HCT116 (cell line): ENCODE results near the gene USP3. TPM values are rescaled to one million over a fixed set of nuclear protein-coding genes. Genes with fewer than 3 reads are reported as not detected.

Experiments
- ATAC-seq: fragments of 200-7000 bp; cut with Tn5 transposase; 2 replicates; pipeline ENCODE4 v1.9.1; 2020; ENCODE audit warnings: mild to moderate bottlenecking, moderate library complexity
- BruUV-seq: library from RNA; stranded (reverse); fragments of 400-500 nt; replicated peaks from 2 replicates; lab custom pipeline; 2021; lab: Mats Ljungman, UMichigan
- CTCF ChIA-PET: fragments of 300-600 bp; sonication (Branson Sonifier 250); formaldehyde crosslinking; loops from one replicate; lab custom pipeline; 2021; ENCODE audit warnings: antibody characterized with exemption; lab: Charles Lee
- POLR2A ChIA-PET: fragments of 300-600, 350-600 bp; sonication (Branson Sonifier 250); formaldehyde crosslinking; loops from one replicate; lab custom pipeline; 2021; ENCODE audit warnings: antibody characterized with exemption; lab: Charles Lee
- RAD21 ChIA-PET, 2 experiments: fragments of 300-600 bp; sonication (Branson Sonifier 250); formaldehyde crosslinking; loops; one replicate each; lab custom pipeline; 2023; ENCODE audit warnings: low total read pairs in 2 of 2; ENCODE audit not compliant: uncharacterized antibody in 2 of 2, unreplicated experiment in 2 of 2, low non-redundant PET in 1 of 2; lab: Charles Lee
- DNase-seq: peaks from one replicate; pipeline ENCODE4 v3.0.0-alpha.2; 2010; ENCODE audit warnings: low read depth, low spot score
- H2AFZ ChIP-seq: fragments of 200-600 bp; shearing (Covaris generic), sonication (generic); 2 replicates; pipeline ENCODE4 v1.6.1; 2017; ENCODE audit warnings: low read depth, mixed run types, mixed read lengths, antibody characterized with exemption, low read length; ENCODE audit not compliant: poor library complexity, severe bottlenecking
- H3K27ac ChIP-seq: 2 replicates; pipeline ENCODE4 v1.5.1; 2012; ENCODE audit warnings: low read depth, low read length
- H3K27me3 ChIP-seq: fragments of 200-600 bp; sonication (generic); 2 replicates; pipeline ENCODE4 v1.6.1; 2016; ENCODE audit warnings: mixed run types, low read length, mixed read lengths; ENCODE audit not compliant: insufficient read depth
- H3K36me3 ChIP-seq, 2 experiments: fragments of 200-500 bp in 1 of 2; fragments of 200-600 bp in 1 of 2; sonication (Bioruptor generic) in 1 of 2; sonication (generic) in 1 of 2; 2 replicates each; pipeline versions ENCODE4 v1.5.1 to v1.6.1; 2014 to 2016; ENCODE audit warnings: low read length in 2 of 2, inconsistent platforms in 1 of 2, mixed read lengths in 1 of 2, mixed run types in 1 of 2; ENCODE audit not compliant: insufficient read depth in 2 of 2, control insufficient read depth in 1 of 2
- H3K4me1 ChIP-seq, 2 experiments: fragments of 200-600 bp in 1 of 2; sonication (generic) in 1 of 2; 2 replicates each; pipeline versions ENCODE4 v1.5.1 to v1.6.1; 2012 to 2017; ENCODE audit warnings: low read length in 2 of 2, inconsistent platforms in 1 of 2, mild to moderate bottlenecking in 1 of 2, mixed read lengths in 1 of 2, mixed run types in 1 of 2, moderate library complexity in 1 of 2; ENCODE audit not compliant: insufficient read depth in 2 of 2, control insufficient read depth in 1 of 2
- H3K4me2 ChIP-seq: fragments of 200-600 bp; sonication (generic); 2 replicates; pipeline ENCODE4 v1.6.1; 2017; ENCODE audit warnings: mixed run types, low read length, mixed read lengths
- H3K4me3 ChIP-seq, 2 experiments: fragments of 200-600 bp in 1 of 2; sonication (generic) in 1 of 2; replicated peaks in 1 of 2; 2 replicates each; pipeline ENCODE4 v1.5.1; 2011 to 2016; ENCODE audit warnings: low read length in 2 of 2, control low read depth in 1 of 2, low read depth in 1 of 2, mild to moderate bottlenecking in 1 of 2, mixed read lengths in 1 of 2, mixed run types in 1 of 2
- H3K79me2 ChIP-seq: fragments of 200-600 bp; sonication (generic); 2 replicates; pipeline ENCODE4 v1.6.1; 2017; ENCODE audit warnings: mild to moderate bottlenecking, mixed run types, low read length, moderate library complexity, mixed read lengths; ENCODE audit not compliant: insufficient read depth
- H3K9ac ChIP-seq: fragments of 200-600 bp; sonication (generic); 2 replicates; pipeline ENCODE4 v1.6.1; 2016; ENCODE audit warnings: low read length, mixed read lengths
- H3K9me2 ChIP-seq: fragments of 200-600 bp; sonication (generic), shearing (Covaris generic); 2 replicates; pipeline ENCODE4 v1.6.1; 2017; ENCODE audit warnings: mixed run types, mild to moderate bottlenecking, moderate library complexity; ENCODE audit not compliant: insufficient read depth
- H3K9me3 ChIP-seq, 2 experiments: fragments of 200-500 bp in 1 of 2; fragments of 200-600 bp in 1 of 2; sonication (Bioruptor generic) in 1 of 2; sonication (generic) in 1 of 2; 2 replicates each; pipeline ENCODE4 v1.6.1; 2014 to 2017; ENCODE audit warnings: low read length in 2 of 2, mixed read lengths in 2 of 2, inconsistent platforms in 1 of 2, low read depth in 1 of 2, mild to moderate bottlenecking in 1 of 2, mixed run types in 1 of 2, moderate library complexity in 1 of 2; ENCODE audit not compliant: control insufficient read depth in 1 of 2, insufficient read depth in 1 of 2
- H4K20me1 ChIP-seq: fragments of 200-600 bp; sonication (generic), shearing (Covaris generic); 2 replicates; pipeline ENCODE4 v1.6.1; 2017; ENCODE audit warnings: mixed run types, mild to moderate bottlenecking, moderate library complexity; ENCODE audit not compliant: insufficient read depth
- EZH2phosphoT487 ChIP-seq: fragments of 200-600 bp; IDR thresholded peaks from 2 replicates; pipeline ENCODE4 v1.6.1; 2018; ENCODE audit warnings: antibody characterized with exemption, borderline replicate concordance
- FOSL1 ChIP-seq: IDR thresholded peaks from 2 replicates; pipeline ENCODE4 v1.6.1; 2012; ENCODE audit warnings: low read depth
- JUND ChIP-seq: IDR thresholded peaks from 2 replicates; pipeline ENCODE4 v1.6.1; 2012
- POLR2AphosphoS5 ChIP-seq: IDR thresholded peaks from 2 replicates; pipeline ENCODE4 v1.6.1; 2011; ENCODE audit warnings: mild to moderate bottlenecking, low read depth, low read length, moderate library complexity
- SP1 ChIP-seq: IDR thresholded peaks from 2 replicates; pipeline ENCODE4 v1.6.1; 2012; ENCODE audit warnings: low read depth
- SRF ChIP-seq: IDR thresholded peaks from 2 replicates; pipeline ENCODE4 v1.6.1; 2012; ENCODE audit warnings: low read depth
- intact Hi-C: fragments of 100-400 bp; cut with micrococcal nuclease; formaldehyde crosslinking; loops from 2 replicates; pipeline ENCODE4 v1.10.0; 2022
- total RNA-seq: library from RNA; stranded (reverse); gene quantifications from one replicate; pipeline ENCODE4 v1.2.1, GENCODE V29; 2021; ENCODE audit not compliant: unreplicated experiment

Gene USP3
- total RNA-seq, 1 experiment from 2014 or later: 61.6 TPM

GRCh38 chr15:63457379-63457778 lies 47.0 kb upstream of the USP3 start:
- H3K27ac ChIP-seq: no peak overlapping the region
- no TSS peak for BruUV-seq
- H3K4me3 ChIP-seq: no peak overlapping the region
- H3K9ac ChIP-seq: no peak overlapping the region
- no peaks in the 10 kb centered on the region for H3K9me2 ChIP-seq
- POLR2A ChIA-PET: no interaction called here
- peaks cover 1 to 6% of the 10 kb centered on the region in 2 experiments; a peak in 3 of 4 replicates for H3K4me1 ChIP-seq
- no peaks in the 10 kb centered on the region for H3K79me2 ChIP-seq
- no peak overlapping the region for H2AFZ ChIP-seq
- intact Hi-C loops: no loop called here
- DNase-seq (no peak), ATAC-seq (no peak)
- H4K20me1 ChIP-seq: no peaks in the 10 kb centered on the region
- RAD21 ChIA-PET: no interaction called here
- H3K36me3 ChIP-seq: no peaks in the 10 kb centered on the region
- no peaks in the 10 kb centered on the region; a peak in 1 of 4 replicates for H3K9me3 ChIP-seq
- H3K27me3 ChIP-seq: no peaks in the 10 kb centered on the region
- TF ChIP-seq POLR2AphosphoS5: no peak
- no peak for TF ChIP-seq SP1
- no peak for TF ChIP-seq EZH2phosphoT487
- H3K4me2 ChIP-seq: no peak overlapping the region
- CTCF ChIA-PET: no interaction called here

GRCh38 chr15:63458026-63458425 lies 46.4 kb upstream of the USP3 start:
- H3K9me3 ChIP-seq: no peaks in the 10 kb centered on the region; a peak in 1 of 4 replicates
- intact Hi-C loops: no loop called here
- no peak overlapping the region for H3K4me3 ChIP-seq
- ChIA-PET RAD21 (no interaction called here), CTCF (no interaction called here), POLR2A (no interaction called here)
- ATAC-seq: no peak
- H3K4me1 ChIP-seq: peaks cover 3 to 9% of the 10 kb centered on the region in 2 experiments; a peak in 3 of 4 replicates
- H3K36me3 ChIP-seq: no peaks in the 10 kb centered on the region
- H3K9ac ChIP-seq: no peak overlapping the region
- no peak overlapping the region for H3K27ac ChIP-seq
- no peak for TF ChIP-seq SP1
- TF ChIP-seq SRF: no peak
- TF ChIP-seq JUND: no peak
- no peak for TF ChIP-seq FOSL1
- no peak for TF ChIP-seq POLR2AphosphoS5
- no peaks in the 10 kb centered on the region for H3K9me2 ChIP-seq
- no peak overlapping the region for H2AFZ ChIP-seq
- H3K4me2 ChIP-seq: no peak overlapping the region
- no TSS peak for BruUV-seq
- no peak for DNase-seq
- no peaks in the 10 kb centered on the region for H3K79me2 ChIP-seq
- H3K27me3 ChIP-seq: no peaks in the 10 kb centered on the region
- H4K20me1 ChIP-seq: no peaks in the 10 kb centered on the region
